HepG2 (cell line): Measurements from ENCODE around the gene BLVRB. TPM values are rescaled to one million over a fixed set of nuclear protein-coding genes. Genes with fewer than 3 reads are reported as not detected.

Experiments used
- CHCHD3 ChIP-seq: sonication (generic); formaldehyde crosslinking; IDR thresholded peaks from 2 replicates; pipeline ENCODE4 v1.8.0; 2022; ENCODE audit warnings: mild to moderate bottlenecking, missing genetic modification reagents, moderate library complexity
- HNRNPL ChIP-seq: fragments of 200-400 bp; formaldehyde crosslinking; IDR thresholded peaks from 2 replicates; pipeline ENCODE4 v1.6.1; 2017; ENCODE audit warnings: mild to moderate bottlenecking, low read depth, low read length
- MAF1 ChIP-seq: sonication (generic); formaldehyde crosslinking; IDR thresholded peaks from 2 replicates; pipeline ENCODE4 v1.5.0; 2020; ENCODE audit warnings: missing genetic modification reagents, borderline replicate concordance
- MZF1 ChIP-seq: sonication (generic); formaldehyde crosslinking; IDR thresholded peaks from 2 replicates; pipeline ENCODE4 v1.8.1; 2023; ENCODE audit warnings: mild to moderate bottlenecking, missing genetic modification reagents, borderline replicate concordance
- PITX1 ChIP-seq: sonication (generic); formaldehyde crosslinking; IDR thresholded peaks from 2 replicates; pipeline ENCODE4 v1.5.1; 2020; ENCODE audit warnings: mild to moderate bottlenecking, missing genetic modification reagents
- RXRB ChIP-seq: IDR thresholded peaks from 2 replicates; pipeline ENCODE4 v1.6.1; 2016; ENCODE audit warnings: borderline replicate concordance, missing genetic modification reagents, missing compliant biosample characterization
- SAP130 ChIP-seq: IDR thresholded peaks from 2 replicates; pipeline ENCODE4 v1.6.1; 2016; ENCODE audit warnings: low read depth
- SATB2 ChIP-seq: sonication (generic); formaldehyde crosslinking; IDR thresholded peaks from 2 replicates; pipeline ENCODE4 v1.5.0; 2020; ENCODE audit warnings: missing genetic modification reagents
- STAT5B ChIP-seq: sonication (generic); formaldehyde crosslinking; IDR thresholded peaks from 2 replicates; pipeline ENCODE4 v1.4.0; 2020; ENCODE audit warnings: missing genetic modification reagents
- ZBTB38 ChIP-seq: sonication (generic); formaldehyde crosslinking; IDR thresholded peaks from 2 replicates; pipeline ENCODE4 v1.5.1; 2020; ENCODE audit warnings: mild to moderate bottlenecking, missing genetic modification reagents
- ZNF547 ChIP-seq: sonication (generic); formaldehyde crosslinking; IDR thresholded peaks from 2 replicates; pipeline ENCODE4 v1.5.1; 2020; ENCODE audit warnings: mild to moderate bottlenecking, missing genetic modification reagents
- ZNF552 ChIP-seq: sonication (generic); formaldehyde crosslinking; IDR thresholded peaks from 2 replicates; pipeline ENCODE4 v1.9.0; 2022; ENCODE audit warnings: missing genetic modification reagents, mild to moderate bottlenecking, borderline replicate concordance
- ZNF614 ChIP-seq: IDR thresholded peaks from 2 replicates; pipeline ENCODE4 v1.6.1; 2018; ENCODE audit warnings: missing biosample characterization, missing genetic modification reagents, inconsistent platforms, borderline replicate concordance
- ZSCAN9 ChIP-seq: IDR thresholded peaks from 2 replicates; pipeline ENCODE4 v1.6.1; 2016; ENCODE audit warnings: borderline replicate concordance
- polyA plus RNA-seq, 8 experiments: library from polyadenylated mRNA; depleted of rRNA in 3 of 8; stranded (reverse) in 7 of 8; unstranded in 1 of 8; fragments of >200 nt; fragmentation: Illumina TruSeq in 4 of 8; extraction: Trizol in 4 of 8; gene quantifications; 2 replicates each; pipeline versions ENCODE4 v1.2.1 to v1.2.3, GENCODE V29; 2011 to 2016; ENCODE audit warnings: low read depth in 4 of 8, missing spikeins in 1 of 8, mixed read lengths in 1 of 8; ENCODE audit not compliant: insufficient read depth in 1 of 8
- total RNA-seq, 5 experiments: library from RNA; depleted of rRNA; stranded (reverse); fragments of >200 nt; fragmentation: Illumina TruSeq; extraction: Trizol; gene quantifications; 2 replicates each; pipeline ENCODE4 v1.2.3, GENCODE V29; 2016; ENCODE audit warnings: low read depth in 1 of 5
- TF ChIP-seq, protein P1 (sequence below): sonication (generic); formaldehyde crosslinking; conservative IDR thresholded peaks from 2 replicates; pipeline ENCODE4 v1.8.1; 2023; ENCODE audit warnings: missing genetic modification reagents
- TF ChIP-seq, protein P2 (sequence below): sonication (generic); formaldehyde crosslinking; IDR thresholded peaks from 2 replicates; pipeline ENCODE4 v1.5.1; 2020; ENCODE audit warnings: missing genetic modification reagents, mild to moderate bottlenecking, borderline replicate concordance
- TF ChIP-seq, protein P3 (sequence below): sonication (generic); formaldehyde crosslinking; conservative IDR thresholded peaks from 2 replicates; pipeline ENCODE4 v1.8.0; 2022; ENCODE audit warnings: mild to moderate bottlenecking, moderate library complexity, missing genetic modification reagents
- TF ChIP-seq, protein P4 (sequence below): IDR thresholded peaks from 2 replicates; pipeline ENCODE4 v1.6.1; 2016
- TF ChIP-seq, protein P5 (sequence below): sonication (generic); formaldehyde crosslinking; IDR thresholded peaks from 2 replicates; pipeline ENCODE4 v1.4.0; 2020; ENCODE audit warnings: missing genetic modification reagents
- TF ChIP-seq, protein P6 (sequence below): sonication (generic); formaldehyde crosslinking; IDR thresholded peaks from 2 replicates; pipeline ENCODE4 v1.8.0; 2023; ENCODE audit warnings: mild to moderate bottlenecking, missing genetic modification reagents

Gene BLVRB
- total and polyA plus RNA-seq, 2 of the 13 experiments (the other 11 are each of a cell fraction or from before 2014, with no cell fraction given), result 25.9 to 51.4 TPM

DNA sequence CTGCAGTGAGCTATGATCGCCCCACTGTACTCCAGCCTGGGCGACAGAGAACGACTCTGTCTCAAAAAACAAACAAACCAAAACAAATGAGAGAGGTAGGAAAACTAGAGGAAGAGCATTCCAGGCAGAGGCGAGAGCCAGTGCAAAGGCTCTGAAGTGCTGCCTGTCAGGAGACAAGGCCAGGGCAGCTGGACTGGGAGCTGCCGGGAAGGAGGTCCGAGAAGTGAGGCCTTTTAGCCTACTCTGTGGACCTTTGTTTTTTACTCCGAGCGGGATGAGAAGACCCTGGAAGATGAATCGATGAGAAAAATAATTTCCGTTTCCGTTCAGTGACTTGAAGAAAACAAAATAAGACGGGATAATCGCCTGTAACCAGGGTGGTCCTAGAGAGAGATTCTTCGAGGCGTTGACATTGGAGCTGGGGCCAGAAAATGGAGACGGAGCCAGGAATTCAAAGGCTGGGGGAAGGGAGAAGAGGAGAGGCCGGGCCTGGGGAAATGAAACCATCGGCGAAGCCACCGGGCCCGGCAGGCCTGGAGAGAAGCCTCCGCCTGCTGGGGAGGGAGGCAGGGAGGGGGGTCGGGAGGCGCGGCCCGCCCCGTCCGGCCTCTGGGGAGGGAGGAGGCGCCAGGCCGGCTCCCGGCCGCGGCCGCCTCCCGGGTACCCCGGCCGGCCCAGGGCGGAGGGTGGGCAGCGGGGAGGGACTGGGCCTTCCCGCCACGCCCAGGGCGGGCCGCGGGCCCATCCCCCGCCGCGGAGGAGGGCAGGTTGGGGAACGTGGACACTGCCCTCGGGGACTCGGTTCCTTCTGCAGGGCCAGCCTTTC lies 31.9 kb downstream of the BLVRB start (continued):
- TF ChIP-seq CHCHD3 (CRISPR knock-in tag) (no peak), SAP130 (CRISPR knock-in tag) (peak; percentile 43; the same call in 1 of the 2 replicates), HNRNPL (0 out of 2 replicates have a peak, but pooled peaks have one; percentile 17), ZNF547 (no peak), ZNF552 (no peak), SATB2 (no peak), RXRB (peak; percentile 47; the same call in 1 of the 2 replicates), MZF1 (CRISPR knock-in tag) (no peak), STAT5B (no peak), ZBTB38 (no peak), MAF1 (CRISPR knock-in tag) (no peak), ZNF614 (no peak; the same call in 1 of the 2 replicates), PITX1 (CRISPR knock-in tag) (no peak), ZSCAN9 (CRISPR knock-in tag) (no peak)
- TF ChIP-seq, protein P1, sequence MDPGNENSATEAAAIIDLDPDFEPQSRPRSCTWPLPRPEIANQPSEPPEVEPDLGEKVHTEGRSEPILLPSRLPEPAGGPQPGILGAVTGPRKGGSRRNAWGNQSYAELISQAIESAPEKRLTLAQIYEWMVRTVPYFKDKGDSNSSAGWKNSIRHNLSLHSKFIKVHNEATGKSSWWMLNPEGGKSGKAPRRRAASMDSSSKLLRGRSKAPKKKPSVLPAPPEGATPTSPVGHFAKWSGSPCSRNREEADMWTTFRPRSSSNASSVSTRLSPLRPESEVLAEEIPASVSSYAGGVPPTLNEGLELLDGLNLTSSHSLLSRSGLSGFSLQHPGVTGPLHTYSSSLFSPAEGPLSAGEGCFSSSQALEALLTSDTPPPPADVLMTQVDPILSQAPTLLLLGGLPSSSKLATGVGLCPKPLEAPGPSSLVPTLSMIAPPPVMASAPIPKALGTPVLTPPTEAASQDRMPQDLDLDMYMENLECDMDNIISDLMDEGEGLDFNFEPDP, result no peak
- TF ChIP-seq, protein P2, sequence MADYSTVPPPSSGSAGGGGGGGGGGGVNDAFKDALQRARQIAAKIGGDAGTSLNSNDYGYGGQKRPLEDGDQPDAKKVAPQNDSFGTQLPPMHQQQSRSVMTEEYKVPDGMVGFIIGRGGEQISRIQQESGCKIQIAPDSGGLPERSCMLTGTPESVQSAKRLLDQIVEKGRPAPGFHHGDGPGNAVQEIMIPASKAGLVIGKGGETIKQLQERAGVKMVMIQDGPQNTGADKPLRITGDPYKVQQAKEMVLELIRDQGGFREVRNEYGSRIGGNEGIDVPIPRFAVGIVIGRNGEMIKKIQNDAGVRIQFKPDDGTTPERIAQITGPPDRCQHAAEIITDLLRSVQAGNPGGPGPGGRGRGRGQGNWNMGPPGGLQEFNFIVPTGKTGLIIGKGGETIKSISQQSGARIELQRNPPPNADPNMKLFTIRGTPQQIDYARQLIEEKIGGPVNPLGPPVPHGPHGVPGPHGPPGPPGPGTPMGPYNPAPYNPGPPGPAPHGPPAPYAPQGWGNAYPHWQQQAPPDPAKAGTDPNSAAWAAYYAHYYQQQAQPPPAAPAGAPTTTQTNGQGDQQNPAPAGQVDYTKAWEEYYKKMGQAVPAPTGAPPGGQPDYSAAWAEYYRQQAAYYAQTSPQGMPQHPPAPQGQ (CRISPR knock-in tag), result no peak
- TF ChIP-seq, protein P3, sequence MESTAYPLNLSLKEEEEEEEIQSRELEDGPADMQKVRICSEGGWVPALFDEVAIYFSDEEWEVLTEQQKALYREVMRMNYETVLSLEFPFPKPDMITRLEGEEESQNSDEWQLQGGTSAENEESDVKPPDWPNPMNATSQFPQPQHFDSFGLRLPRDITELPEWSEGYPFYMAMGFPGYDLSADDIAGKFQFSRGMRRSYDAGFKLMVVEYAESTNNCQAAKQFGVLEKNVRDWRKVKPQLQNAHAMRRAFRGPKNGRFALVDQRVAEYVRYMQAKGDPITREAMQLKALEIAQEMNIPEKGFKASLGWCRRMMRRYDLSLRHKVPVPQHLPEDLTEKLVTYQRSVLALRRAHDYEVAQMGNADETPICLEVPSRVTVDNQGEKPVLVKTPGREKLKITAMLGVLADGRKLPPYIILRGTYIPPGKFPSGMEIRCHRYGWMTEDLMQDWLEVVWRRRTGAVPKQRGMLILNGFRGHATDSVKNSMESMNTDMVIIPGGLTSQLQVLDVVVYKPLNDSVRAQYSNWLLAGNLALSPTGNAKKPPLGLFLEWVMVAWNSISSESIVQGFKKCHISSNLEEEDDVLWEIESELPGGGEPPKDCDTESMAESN (CRISPR knock-in tag), result no peak
- TF ChIP-seq, protein P4, sequence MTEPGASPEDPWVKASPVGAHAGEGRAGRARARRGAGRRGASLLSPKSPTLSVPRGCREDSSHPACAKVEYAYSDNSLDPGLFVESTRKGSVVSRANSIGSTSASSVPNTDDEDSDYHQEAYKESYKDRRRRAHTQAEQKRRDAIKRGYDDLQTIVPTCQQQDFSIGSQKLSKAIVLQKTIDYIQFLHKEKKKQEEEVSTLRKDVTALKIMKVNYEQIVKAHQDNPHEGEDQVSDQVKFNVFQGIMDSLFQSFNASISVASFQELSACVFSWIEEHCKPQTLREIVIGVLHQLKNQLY (CRISPR knock-in tag), result no peak
- TF ChIP-seq, protein P5, sequence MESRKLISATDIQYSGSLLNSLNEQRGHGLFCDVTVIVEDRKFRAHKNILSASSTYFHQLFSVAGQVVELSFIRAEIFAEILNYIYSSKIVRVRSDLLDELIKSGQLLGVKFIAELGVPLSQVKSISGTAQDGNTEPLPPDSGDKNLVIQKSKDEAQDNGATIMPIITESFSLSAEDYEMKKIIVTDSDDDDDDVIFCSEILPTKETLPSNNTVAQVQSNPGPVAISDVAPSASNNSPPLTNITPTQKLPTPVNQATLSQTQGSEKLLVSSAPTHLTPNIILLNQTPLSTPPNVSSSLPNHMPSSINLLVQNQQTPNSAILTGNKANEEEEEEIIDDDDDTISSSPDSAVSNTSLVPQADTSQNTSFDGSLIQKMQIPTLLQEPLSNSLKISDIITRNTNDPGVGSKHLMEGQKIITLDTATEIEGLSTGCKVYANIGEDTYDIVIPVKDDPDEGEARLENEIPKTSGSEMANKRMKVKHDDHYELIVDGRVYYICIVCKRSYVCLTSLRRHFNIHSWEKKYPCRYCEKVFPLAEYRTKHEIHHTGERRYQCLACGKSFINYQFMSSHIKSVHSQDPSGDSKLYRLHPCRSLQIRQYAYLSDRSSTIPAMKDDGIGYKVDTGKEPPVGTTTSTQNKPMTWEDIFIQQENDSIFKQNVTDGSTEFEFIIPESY (CRISPR knock-in tag), result no peak
- TF ChIP-seq, protein P6, sequence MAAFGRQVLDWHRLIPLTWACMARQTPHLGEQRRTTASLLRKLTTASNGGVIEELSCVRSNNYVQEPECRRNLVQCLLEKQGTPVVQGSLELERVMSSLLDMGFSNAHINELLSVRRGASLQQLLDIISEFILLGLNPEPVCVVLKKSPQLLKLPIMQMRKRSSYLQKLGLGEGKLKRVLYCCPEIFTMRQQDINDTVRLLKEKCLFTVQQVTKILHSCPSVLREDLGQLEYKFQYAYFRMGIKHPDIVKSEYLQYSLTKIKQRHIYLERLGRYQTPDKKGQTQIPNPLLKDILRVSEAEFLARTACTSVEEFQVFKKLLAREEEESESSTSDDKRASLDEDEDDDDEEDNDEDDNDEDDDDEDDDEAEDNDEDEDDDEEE (CRISPR knock-in tag), result 0 out of 2 replicates have a peak, but pooled peaks have one; percentile 19
